RWPE2 (cell line): ENCODE results near the gene XRCC1.
"Not testable (repeated sequence)": the region's sequence is repeated elsewhere in the genome, so short reads cannot be mapped to it uniquely, and the experiment has no call there.

Experiments used
- ATAC-seq: fragments of 200-7000 bp; cut with Tn5 transposase; 3 replicates; pipeline ENCODE4 v1.9.1; 2021; ENCODE audit warnings: low read depth
- DNase-seq: peaks from one replicate; pipeline ENCODE4 v3.0.0-alpha.2; 2020; ENCODE audit warnings: low spot score
- H3K27ac ChIP-seq: fragments of 450-650 bp; 2 replicates; pipeline ENCODE4 v1.5.1; 2017; ENCODE audit warnings: mild to moderate bottlenecking; ENCODE audit not compliant: poor library complexity, severe bottlenecking
- H3K27me3 ChIP-seq: fragments of 250-450 bp; sonication (Bioruptor Pico); 2 replicates; pipeline ENCODE4 v1.5.1; 2021; ENCODE audit warnings: mild to moderate bottlenecking, moderate library complexity; ENCODE audit not compliant: insufficient read depth, poor library complexity, severe bottlenecking
- H3K36me3 ChIP-seq: fragments of 250-450 bp; sonication (Bioruptor Pico); 2 replicates; pipeline ENCODE4 v1.5.1; 2020; ENCODE audit warnings: low read depth, mild to moderate bottlenecking, moderate library complexity
- H3K4me1 ChIP-seq: fragments of 250-450 bp; sonication (Bioruptor Pico); 2 replicates; pipeline ENCODE4 v1.5.1; 2021; ENCODE audit warnings: mild to moderate bottlenecking, moderate library complexity; ENCODE audit not compliant: insufficient read depth, poor library complexity, severe bottlenecking
- H3K4me3 ChIP-seq: fragments of 250-450 bp; sonication (Bioruptor Pico); 2 replicates; pipeline ENCODE4 v1.5.1; 2021; ENCODE audit warnings: mild to moderate bottlenecking, moderate library complexity; ENCODE audit not compliant: severe bottlenecking
- H3K9me3 ChIP-seq: fragments of 250-450 bp; sonication (Bioruptor Pico); 2 replicates; pipeline ENCODE4 v1.5.1; 2021; ENCODE audit warnings: mild to moderate bottlenecking, moderate library complexity; ENCODE audit not compliant: severe bottlenecking
- CTCF ChIP-seq: fragments of 450-650 bp; IDR thresholded peaks from one replicate; pipeline ENCODE4 v1.5.1; 2017; ENCODE audit warnings: mild to moderate bottlenecking, moderate library complexity; ENCODE audit not compliant: poor library complexity, severe bottlenecking

The XRCC1 gene

DNA sequence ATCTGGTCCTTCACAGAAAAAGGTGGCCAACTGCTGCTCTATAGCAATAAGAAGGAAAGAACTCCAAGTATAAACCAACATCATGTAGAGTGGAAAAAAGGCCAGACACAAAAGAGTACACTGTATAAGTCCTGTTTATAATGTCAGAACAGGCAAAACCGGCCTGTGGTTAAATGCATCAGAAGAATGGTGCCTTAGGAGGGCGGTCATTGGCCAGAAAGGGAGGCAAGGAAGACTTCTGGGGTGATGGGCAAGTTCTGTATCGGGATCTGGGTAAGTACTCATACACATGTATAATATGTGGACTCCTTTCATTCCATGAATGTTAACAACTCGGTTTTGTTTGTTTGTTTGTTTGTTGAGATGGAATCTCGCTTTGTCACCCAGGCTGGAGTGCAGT lies 52.4 kb downstream of the XRCC1 start:
- Histone ChIP-seq H3K27me3 (no peaks in the 10 kb centered on the region), H3K9me3 (no peaks in the 10 kb centered on the region), H3K4me1 (peaks cover 21% of the 10 kb centered on the region), H3K4me3 (no peak overlapping the region), H3K27ac (no peak overlapping the region), H3K36me3 (peaks cover 32% of the 10 kb centered on the region)
- ATAC-seq (no peak), DNase-seq (no peak)
- no peak for TF ChIP-seq CTCF

DNA sequence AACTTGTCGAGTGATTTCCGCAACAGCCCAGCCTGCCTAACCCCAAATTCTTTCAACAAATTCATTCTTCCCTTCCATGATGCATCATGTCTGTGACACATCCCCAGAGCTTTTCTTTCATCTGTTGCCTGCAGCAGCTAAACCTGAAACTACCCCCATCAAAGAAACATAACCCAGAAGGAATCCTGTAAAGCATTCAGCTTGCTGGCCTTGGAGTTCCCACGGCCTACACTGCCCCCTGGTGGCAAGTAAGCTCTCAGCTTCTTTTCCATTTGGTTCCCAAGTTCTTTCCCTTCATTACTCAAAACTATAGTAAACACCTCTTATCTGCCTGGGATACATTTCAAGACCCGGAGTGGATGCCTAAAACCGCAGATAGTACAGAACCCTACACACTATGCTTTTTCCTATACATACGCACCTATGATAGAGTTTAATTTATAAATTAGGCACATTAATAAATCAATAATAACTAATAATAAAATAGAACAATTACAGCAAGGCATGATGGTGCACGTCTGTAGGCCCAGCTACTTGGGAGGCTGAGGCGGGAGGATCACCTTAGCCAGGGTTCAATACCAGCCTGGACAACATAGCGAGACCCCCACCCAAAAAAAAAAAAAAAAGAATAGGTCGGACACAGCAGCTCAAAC lies 55.8 kb downstream of the XRCC1 start:
- Histone ChIP-seq H3K4me3 (no peak overlapping the region), H3K36me3 (peaks cover 49% of the 10 kb centered on the region), H3K9me3 (no peaks in the 10 kb centered on the region), H3K4me1 (peaks cover 9% of the 10 kb centered on the region), H3K27ac (peak overlapping the region; percentile 48), H3K27me3 (no peaks in the 10 kb centered on the region)
- peak; percentile 95 for TF ChIP-seq CTCF
- no peak for DNase-seq
- peak; percentile 86 for ATAC-seq

DNA sequence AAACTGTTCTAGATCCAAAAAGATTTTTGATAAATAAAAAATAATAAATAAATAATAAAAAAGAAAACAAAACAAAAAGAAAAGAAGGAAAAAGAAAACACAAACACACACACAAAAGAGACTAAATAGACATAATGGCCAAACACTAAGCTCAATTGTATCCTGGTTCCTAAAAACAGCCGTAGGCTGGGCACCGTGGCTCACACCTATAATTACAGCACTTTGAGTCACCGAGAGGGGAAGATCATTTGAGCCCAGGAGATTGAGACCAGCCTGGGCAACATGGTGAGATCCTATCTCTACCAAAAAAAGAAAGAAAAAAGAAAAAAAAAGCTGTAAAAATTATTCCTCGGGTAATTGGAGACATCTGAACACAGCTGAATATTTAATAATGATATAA lies 57.3 kb downstream of the XRCC1 start:
- no peak for TF ChIP-seq CTCF
- H3K36me3 ChIP-seq, result peaks cover 41% of the 10 kb centered on the region
- H3K27ac ChIP-seq, result peak overlapping the region; percentile 48
- no peaks in the 10 kb centered on the region for H3K27me3 ChIP-seq
- peaks cover 7% of the 10 kb centered on the region for H3K4me1 ChIP-seq
- H3K9me3 ChIP-seq, result no peaks in the 10 kb centered on the region
- no peak overlapping the region for H3K4me3 ChIP-seq
- ATAC-seq, result no peak
- DNase-seq, result no peak

GRCh38 chr19:43512399-43512798 lies 62.9 kb downstream of the XRCC1 start:
- peaks cover 60% of the 10 kb centered on the region for H3K36me3 ChIP-seq

GRCh38 chr19:43511324-43511723 lies 64.0 kb downstream of the XRCC1 start:
- DNase-seq, result no peak
- no peak overlapping the region for H3K27ac ChIP-seq
- no peaks in the 10 kb centered on the region for H3K27me3 ChIP-seq
- H3K36me3 ChIP-seq, result peaks cover 55% of the 10 kb centered on the region
- no peaks in the 10 kb centered on the region for H3K4me1 ChIP-seq
- H3K4me3 ChIP-seq, result no peak overlapping the region
- H3K9me3 ChIP-seq, result no peaks in the 10 kb centered on the region
- no peak for ATAC-seq
- TF ChIP-seq CTCF, result no peak

More at GRCh38 chr19:43512399-43512798, 62.9 kb downstream of the XRCC1 start:
- not testable (repeated sequence) for H3K4me1 ChIP-seq, ATAC-seq, H3K27ac ChIP-seq, H3K27me3 ChIP-seq, H3K4me3 ChIP-seq, H3K9me3 ChIP-seq, DNase-seq
